Measurements from ENCODE around the gene CFAP97D1.
A peak's percentile ranks its signal among the peaks of the same experiment; 100 is the strongest.
"Not testable (repeated sequence)": the region's sequence is repeated elsewhere in the genome, so short reads cannot be mapped to it uniquely, and the experiment has no call there.

The CFAP97D1 gene

DNA sequence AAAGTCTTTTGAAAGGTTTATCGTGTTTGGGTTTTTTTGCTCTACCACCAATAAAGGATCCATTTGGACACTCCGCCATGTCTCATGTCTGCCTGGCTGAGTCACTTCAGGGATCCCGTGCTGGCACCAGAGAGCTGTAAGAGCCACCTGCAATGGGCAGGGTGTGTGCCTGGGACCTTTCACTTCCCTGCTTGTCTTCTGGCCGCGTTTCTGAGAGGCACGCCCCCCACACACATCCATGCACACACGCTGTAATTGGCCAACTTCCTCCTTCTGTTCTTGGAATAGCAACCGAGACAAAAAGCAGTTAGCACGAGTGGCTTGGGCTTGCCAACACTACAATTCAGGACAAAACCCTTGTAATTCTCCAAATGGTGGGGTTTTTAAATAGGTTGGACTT is 11.9 kb upstream of the CFAP97D1 start:
- DNase-seq (ENCODE audit: low spot score) = no peak

DNA sequence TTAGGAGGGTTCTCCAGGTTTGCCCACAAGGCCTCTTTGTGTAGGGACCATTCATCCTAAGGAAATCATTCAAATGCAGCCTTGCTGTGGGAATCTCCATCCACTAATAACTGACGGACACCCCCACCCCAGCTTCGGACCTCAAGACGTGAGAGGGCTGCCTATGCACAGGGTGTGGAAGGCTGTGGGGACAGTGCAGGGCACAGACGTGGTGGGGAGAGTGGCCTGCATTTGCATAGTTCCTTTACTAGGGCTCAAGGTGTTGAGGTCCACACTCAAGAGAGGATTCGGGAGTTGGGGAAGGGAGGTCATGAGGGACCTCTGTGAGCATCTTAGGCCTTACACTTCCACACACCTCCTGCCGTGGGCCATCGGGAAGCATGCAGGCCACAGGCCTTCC is 11.3 kb upstream of the CFAP97D1 start:
- DNase-seq (ENCODE audit: low spot score) = no peak

DNA sequence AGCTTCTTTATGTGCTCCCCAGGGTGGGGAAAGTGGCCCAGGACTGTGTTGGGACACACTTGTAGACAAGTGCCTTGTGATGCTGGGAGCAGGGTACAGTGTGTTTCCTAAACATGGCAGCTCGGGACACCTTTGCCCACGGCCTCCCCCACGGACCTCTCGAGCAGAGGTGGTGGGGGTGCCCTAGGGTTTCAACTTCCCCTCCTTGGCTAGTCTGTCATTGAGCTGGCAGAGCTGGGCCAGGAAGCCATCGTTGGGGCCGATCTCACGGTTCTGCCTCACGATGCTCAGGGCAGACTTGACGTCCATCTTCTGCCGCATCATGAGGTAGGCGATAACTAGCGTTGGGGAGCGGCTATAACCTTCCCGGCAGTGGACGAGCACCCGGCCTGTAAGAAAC is 10.8 kb upstream of the CFAP97D1 start:
- no peak for DNase-seq (ENCODE audit: low spot score)

DNA sequence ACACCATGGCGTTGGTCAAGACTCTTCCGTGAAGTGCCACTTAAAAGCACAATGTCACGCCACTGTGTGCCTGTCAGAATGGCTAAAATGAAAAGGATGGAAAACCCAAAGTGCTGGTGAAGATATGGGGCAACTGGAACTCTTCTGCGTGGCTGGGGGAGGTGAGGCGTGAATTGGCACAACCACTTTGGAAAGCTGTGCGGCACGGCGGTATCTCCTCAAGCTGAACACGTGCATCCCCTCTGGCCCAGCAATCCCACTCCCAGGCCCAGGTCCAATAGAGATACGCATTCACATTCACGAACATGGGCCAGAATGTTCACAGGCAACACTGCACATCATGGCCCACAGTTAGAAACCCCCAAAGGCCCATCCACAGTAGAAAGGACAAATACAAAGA is 10.4 kb upstream of the CFAP97D1 start:
- no peak for DNase-seq (ENCODE audit: low spot score)

DNA sequence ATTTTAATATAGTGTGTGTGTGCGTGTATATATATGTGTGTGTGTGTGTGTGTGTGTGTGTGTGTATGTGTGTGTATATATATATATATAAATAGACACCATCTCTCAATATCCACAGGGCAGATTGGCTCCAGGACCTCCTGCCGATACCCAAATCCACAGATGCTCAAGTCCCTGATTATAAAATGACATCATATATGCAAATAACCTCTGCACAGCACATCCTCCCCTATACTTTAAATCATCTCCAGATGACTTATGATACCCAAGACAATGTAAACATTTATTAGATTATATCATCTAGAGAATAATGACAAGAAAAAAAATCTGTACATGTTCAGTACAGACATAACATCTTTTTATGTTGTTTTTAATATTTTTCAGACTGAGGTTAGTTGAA is 9.3 kb upstream of the CFAP97D1 start:
- no peak for DNase-seq (ENCODE audit: low spot score)

DNA sequence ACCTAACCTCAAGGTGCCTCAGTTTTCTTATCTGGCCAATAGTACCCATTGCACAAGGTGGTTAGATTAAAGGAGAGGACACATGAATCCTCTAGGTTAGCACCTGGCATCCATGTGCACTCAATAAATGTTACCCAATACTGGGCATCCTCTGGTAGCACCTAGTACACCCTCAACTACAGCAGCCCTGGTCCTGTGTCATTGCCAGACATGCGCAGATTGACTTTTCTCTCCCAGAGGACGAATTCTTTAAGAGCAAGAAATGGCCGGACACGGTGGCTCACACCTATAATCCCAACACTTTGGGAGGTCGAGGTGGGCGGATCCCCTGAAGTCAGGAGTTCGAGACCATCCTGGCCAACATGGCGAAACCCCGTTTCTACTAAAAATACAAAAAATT is 8.8 kb upstream of the CFAP97D1 start:
- no peak for DNase-seq (ENCODE audit: low spot score)

DNA sequence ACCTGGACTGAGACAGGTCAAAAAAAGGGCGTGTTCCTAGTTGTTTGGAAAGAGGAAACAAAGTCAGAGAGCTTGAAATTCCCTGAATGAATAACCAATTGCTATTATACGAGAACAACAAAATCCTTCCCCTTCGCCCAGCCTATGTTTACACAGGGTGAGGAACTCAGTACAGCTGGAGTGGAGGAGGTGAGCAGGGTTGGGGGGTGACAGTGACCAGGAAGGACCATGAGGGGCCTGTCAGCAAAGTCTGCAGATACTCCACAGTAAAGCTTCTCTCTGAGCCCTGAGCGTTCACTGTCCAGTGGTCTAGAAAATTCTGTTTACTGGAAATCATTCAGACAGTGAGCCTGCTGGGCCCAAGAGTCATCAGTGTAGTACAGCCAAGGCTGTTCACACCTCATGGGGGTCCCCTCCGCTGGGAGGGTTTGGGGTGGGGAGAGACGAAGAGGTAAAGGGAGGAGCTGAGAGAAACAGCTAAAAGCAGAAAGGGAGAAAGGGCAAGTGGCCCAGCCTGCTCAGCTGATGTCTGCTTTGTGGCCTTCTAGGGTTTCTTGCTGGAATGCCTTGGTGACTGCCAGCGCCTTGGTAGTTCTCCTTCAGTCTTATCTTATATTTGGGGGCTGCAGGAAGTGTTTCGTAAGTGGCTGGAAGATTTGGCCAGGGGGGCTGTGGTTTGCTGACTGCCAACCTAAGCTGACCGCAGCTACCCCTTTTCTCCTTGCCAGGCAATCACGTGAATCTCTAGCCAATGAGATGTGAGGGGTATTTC is 7.2 kb upstream of the CFAP97D1 start:
- no peak for DNase-seq (ENCODE audit: low spot score)

DNA sequence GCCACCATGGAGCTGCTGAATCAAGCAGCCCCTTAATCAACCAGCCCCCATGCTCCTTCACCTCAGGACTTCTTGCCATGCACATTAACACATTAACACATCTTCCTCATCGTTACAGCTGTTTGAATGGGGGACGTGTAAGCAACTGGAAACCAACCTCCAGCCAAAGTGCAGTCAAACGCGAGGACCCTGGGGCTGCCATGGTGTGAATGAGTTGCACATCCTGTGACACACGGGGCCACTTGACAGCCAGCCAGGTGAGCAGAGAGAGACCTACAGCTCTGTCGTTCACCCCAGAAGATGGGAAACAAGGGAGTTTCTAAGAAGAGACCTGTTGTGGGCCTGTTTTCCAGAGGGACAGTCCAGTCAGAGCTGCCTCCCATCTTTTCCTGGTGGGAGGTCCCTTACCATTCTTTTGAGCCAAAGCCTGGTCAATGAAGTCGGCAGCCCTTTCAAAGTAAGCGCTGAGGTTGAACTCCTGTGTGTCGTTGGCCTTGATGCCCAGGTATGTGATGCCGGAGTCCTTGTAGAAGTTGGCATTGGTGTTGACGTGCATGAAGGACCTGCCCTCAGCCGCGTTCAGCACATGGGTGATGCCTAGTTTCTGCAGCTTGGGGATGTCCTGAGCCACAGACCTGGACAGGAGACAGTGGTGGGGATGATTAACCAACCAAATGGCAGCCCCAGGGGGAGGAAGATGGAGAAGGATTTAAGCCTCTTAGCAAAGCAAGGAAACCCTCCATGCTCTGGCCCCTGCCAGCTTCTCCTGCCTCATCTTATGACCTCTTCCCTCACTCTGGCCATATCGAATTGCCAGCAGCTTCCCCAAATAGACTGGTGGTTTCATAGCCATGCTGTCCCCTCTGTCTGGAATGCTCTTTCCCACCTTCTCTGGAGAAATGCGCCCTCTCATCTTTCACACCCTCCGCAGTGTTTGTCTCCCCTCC is 5.7 kb upstream of the CFAP97D1 start:
- DNase-seq (ENCODE audit: low spot score) = no peak

DNA sequence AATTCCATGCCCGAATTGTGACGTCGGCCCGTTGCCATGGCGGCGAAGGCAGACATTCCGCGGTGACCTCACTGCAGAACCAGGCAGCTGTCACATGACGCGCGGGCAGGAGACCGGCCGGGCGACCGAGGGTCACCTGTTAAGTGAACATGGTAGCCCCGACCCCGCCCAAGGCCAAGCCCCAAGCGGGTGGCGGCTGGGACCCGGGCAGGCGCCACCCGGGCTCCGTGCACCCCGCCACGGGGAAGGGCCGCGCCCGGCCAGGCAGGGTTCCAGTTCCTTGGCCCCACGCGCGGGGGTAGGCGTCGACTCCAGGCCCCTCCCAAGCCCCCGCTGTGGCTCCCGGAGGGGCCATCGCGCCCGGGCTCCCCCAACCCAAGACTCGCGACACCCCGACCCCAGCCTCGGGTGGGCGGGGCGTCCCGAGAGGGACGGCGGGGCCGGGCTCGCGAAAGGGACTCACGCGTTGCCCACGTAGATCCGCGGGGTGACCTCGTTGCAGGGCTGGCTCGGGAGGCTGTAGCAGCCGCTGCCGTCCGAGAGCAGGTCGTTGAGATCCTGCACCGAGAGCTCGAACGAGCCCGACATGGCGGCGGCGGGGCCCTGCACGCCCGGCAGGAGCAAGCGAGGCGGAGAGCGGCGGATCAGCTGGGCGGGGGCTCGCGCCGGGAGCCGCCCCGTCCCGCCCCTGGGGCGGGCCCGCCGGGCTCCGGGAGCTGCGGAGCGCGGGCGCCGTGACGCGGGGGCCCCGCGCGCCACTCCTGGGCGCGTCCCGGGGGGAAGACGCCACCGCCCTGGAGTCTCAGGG is 1.7 kb upstream of the CFAP97D1 start, which contains the start of gene DUSP3:
Gene DUSP3 (minus strand): TSS at position 641 of the 808 bp plus-strand sequence. CDS start 53 bp downstream, at position 588.
- peak; percentile 92 for DNase-seq (ENCODE audit: low spot score)

DNA sequence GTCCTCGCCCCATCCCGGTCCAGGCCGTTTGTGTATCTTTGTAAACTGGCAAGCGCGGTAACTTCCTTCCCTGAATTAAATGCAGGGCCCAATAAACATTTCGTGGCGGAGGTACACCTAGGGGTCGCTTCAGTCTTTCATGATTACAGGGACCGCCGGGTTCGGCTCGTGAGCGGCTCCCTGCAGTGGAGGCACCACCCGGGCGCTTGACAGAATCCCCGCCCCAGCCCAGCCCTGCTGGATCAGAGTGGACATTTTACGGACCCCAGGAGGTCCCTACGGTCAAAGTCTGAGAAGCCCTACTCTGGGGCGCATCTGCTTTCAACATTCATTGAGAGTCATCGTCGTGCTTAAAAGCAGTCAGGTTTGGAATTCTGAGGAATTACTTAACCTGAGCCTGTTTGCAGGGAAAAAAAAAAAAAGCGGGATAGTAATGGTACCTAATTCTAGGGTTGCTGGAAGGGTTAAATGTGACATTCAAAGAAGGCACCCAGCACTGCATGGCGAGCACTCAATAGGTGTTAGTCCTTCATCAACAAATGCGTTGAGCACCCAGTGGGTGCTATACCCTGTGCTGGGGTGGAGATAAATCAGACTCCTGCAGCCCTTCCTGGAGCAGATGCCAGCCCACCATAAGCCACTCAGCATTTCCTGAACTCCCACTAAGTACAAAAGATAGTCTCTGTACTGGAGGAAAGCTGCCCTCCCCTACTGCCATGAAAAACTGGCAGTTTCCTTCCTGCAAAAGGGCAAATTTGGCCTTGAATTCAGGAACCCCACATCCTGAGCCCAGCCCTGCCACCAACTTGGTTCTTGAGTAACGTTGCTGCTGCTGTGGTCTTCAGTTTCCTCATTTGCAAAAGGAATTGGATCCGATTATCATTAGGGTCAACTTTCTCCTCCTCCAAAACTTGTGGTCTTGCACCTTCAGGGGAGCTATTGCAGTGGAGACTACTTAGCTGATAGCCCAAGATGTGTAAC is 800 bp upstream of the CFAP97D1 start:
- DNase-seq (ENCODE audit: low spot score) = no peak

DNA sequence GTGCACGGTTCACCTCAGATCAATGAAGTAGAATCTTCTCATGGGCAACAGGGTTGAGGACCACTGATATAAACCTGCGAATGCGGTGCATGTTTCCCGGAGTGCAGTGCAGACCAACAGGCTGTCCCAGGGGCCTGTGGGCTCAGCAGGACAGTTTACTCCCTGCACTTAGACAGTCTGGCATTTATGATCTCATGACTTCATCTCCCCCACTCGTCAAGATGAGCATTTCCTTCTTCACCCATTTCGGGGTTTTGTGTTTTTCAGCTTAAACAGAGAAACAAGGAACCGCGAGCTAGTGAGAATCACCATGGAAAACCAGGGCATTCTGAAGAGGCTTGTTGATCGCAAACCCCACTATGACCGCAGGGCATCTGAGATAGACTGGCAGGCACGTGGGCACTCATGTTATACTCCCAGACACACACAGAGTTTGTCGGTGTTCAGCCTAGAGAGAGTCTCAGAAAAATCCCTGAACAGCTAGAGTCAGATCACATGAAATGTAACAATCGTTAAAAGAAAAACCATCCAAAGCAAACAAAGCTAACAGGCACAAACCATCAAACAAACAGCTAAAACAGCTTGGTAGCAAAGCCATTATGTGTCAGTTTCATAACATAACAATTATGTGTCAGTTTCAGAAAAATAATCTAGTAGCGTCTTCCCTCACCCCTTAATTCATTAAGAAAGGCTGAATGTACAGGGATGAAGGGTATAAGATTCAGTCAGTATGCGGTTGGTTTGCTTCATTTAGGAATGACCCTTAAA is 2.9 kb downstream of the CFAP97D1 start:
- DNase-seq (ENCODE audit: low spot score) = no peak

DNA sequence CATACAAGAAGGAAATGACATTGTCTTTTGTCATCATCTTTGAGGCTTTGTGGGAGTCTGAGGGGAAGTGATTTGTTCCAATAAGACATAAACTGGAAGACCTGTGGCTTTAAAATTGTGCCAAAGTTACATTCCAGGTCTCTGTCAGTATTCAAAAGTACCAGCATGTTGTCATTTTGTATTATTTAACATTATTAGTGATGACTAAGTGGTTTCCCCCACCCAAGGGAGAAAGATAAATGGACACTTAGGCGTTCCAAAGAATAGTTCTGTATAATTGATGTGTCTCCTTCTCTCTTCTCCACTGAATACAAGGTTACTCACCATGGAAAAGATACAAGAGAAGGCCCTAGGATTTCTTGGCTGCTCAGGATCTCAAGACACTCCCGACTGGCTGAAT is 3.8 kb downstream of the CFAP97D1 start:
- DNase-seq (ENCODE audit: low spot score) = no peak

DNA sequence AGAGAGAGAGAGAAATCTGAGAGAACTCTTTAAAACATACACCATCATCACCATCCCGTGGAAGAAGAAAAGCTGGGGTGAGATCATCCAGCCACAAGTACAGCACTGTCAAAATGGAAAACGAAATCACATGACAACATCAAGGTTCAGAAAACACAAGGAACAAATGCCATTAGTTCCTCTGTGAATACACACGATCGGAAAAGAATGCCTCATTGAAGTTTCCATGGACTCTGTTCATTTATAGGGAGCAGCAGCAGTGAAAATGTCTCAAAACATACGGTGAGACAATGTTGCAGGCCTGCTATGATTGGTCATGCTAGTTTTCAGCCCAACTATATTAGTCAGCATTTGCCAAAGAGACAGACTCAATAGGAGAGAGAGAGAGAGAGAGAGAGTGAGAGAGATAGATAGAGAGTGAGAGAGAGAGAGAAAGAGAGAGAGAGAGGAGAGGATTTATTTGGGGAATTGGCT is 4.4 kb downstream of the CFAP97D1 start:
- no peak for DNase-seq (ENCODE audit: low spot score)

DNA sequence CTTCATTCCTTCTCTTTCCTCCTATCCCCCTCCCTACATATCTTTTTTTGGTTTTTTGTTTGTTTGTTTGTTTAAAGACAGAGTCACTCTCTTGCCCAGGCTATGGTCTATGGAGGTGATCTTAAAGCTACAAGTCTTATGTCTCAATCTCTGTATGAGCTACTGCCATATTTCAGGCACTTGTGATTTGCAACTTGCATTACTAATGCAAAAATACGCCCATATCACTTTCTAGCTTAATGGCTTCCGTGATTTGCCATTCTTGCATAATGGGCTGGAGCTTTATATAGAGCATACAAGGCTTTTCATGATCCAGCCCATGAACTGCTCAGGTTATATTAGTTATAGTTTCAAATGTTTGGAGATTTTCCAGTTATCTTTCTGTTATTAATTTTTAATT is 7.5 kb downstream of the CFAP97D1 start:
- no peak for DNase-seq (ENCODE audit: low spot score)

DNA sequence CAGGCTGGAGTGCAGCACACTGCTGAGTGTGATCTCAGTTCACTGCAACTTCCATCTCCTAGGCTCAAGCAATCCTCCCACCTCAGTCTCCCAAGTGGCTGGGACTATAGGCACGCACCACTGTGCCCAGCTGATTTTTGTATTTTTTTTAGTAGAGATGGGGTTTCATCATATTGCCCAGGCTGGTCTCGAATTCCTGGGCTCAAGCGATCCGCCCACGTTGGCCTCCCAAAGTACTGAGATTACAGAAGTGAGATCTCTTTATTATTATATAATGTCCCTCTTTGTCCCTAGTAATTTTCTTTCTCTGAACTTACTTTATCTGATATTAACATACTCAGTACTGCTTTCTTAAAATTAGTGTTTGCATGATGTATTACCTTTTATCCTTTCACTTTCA is 8.3 kb downstream of the CFAP97D1 start:
- DNase-seq (ENCODE audit: low spot score) = no peak

DNA sequence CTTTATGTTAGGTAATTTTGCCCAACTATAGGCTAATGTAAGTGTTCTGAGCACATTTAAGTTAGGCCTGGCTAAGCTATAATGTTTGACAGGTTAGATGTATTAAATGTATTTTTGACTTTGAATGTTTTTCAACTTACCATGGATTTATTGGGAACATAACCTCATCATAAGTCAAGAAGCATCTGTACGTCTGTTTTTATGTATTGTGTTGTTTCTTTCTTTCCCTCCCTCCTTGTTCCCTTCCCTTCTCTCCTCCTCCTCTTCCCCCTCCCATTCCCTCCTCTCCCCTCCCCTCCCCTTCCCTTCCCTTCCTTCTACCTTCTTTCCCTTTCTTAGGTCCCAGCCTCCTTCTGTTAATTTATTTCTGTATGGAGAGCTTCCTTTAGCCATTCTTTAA is 9.2 kb downstream of the CFAP97D1 start:
- DNase-seq (ENCODE audit: low spot score) = no peak

DNA sequence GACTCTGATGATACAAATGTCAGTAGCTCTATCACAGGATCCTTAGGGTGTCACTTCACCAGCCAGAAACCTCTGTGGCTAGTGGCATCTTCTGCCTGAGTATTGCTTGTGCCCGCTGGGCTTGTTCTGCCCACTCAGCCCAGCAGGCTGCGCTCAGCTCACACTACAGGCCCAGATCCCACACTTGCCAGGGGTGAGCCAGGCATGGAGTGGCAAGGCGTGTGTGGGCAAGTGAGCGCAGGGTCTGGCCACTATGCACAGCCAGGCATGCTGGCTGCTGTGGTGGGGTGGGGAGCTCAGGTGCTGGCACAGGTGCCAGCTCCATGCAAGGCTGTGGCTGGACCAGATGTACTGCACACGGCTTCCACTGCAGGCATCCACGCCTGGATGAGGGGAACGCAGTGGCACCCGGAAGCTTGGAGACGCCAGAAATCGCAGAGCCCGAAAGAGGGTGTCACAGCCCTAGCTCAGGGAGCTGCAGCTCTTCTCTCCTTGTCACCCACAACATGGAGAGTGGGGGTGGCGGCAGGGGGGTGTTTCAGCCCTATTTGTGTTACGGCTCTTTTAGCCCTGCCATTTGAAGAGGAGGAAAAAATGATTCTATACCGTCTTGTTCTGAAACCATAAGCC is 10.2 kb downstream of the CFAP97D1 start:
- DNase-seq (ENCODE audit: low spot score) = no peak

DNA sequence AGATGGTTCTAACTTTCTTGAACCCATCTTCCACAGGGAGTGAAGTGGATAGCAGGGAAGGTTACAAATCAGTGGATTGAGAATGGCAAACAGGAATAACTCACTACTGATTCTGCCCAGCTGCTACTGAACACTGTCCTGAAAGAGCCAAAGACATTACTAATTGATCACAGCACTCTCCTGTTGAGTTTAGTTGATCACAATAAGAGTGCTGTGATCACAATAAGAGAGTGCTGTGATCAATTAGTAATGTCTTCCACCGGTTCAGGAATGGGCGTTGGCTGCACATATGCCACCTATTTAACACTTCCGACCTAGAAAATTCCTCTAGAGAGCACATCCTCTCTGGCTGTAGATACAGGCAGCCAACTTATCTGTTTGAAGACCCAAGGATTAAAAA is 11.4 kb downstream of the CFAP97D1 start:
- DNase-seq (ENCODE audit: low spot score) = peak; percentile 52

DNA sequence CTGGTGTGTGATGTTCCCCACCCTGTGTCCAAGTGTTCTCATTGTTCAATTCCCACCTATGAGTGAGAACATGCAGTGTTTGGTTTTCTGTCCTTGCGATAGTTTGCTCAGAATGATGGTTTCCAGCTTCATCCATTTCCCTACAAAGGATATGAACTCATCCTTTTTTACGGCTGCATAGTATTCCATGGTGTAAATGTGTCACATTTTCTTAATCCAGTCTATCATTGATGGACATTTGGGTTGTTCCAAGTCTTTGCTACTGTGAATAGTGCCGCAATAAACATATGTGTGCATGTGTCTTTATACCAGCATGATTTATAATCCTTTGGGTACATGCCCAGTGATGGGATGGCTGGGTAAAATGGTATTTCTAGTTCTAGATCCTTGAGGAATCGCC is 12.4 kb downstream of the CFAP97D1 start:
- not testable (repeated sequence) for DNase-seq (ENCODE audit: low spot score)

DNA sequence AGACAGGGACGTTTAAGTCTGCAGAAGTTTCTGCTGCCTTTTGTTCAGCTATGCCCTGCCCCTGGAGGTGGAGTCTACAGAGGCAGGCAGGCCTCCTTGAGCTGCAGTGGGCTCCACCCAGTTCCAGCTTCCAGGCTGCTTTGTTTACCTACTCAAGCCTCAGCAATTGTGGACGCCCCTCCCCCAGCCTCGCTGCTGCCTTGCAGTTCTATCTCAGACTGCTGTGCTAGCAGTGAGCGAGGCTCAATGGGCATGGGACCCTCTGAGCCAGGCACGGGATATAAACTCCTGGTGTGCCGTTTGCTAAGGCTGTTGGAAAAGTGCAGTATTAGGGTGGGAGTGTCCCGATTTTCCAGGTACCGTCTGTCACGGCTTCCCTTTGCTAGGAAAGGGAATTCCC is 17.8 kb downstream of the CFAP97D1 start:
- DNase-seq (ENCODE audit: low spot score) = not testable (repeated sequence)

Measured in LoVo (cell line).